Neural cell (in vitro differentiated cells): ENCODE measurements around the gene FREM2. TPM values are rescaled to one million over a fixed set of nuclear protein-coding genes. Genes with fewer than 3 reads are reported as not detected.

ENCODE experiments used
- H2AFZ ChIP-seq: fragments of 200-600, 300-800 bp; sonication (generic), shearing (Covaris generic); 2 replicates; pipeline ENCODE4 v1.6.0; 2014; ENCODE audit warnings: low read depth, mild to moderate bottlenecking, antibody characterized with exemption, low read length, moderate library complexity
- H3F3A ChIP-seq: fragments of 200-600 bp; shearing (Covaris generic); 2 replicates; pipeline ENCODE4 v1.6.1; 2016; ENCODE audit warnings: mild to moderate bottlenecking, moderate library complexity, mixed read lengths, antibody characterized with exemption, low read length; ENCODE audit not compliant: insufficient read depth, poor library complexity, severe bottlenecking
- H3K27ac ChIP-seq: fragments of 200-600, 300-800 bp; sonication (generic), shearing (Covaris generic); 2 replicates; pipeline ENCODE4 v1.5.1; 2014; ENCODE audit warnings: mild to moderate bottlenecking, low read length, moderate library complexity
- H3K27me3 ChIP-seq: fragments of 300-800, 200-600 bp; sonication (generic), shearing (Covaris generic); 2 replicates; pipeline ENCODE4 v1.6.0; 2014; ENCODE audit warnings: mild to moderate bottlenecking, low read depth, low read length, moderate library complexity; ENCODE audit not compliant: insufficient read depth
- H3K36me3 ChIP-seq: fragments of 300-800, 200-600 bp; sonication (generic), shearing (Covaris generic); 2 replicates; pipeline ENCODE4 v1.5.1; 2014; ENCODE audit warnings: mild to moderate bottlenecking, antibody characterized with exemption, low read length, moderate library complexity; ENCODE audit not compliant: insufficient read depth
- H3K4me2 ChIP-seq: fragments of 300-800, 200-600 bp; sonication (generic), shearing (Covaris generic); 2 replicates; pipeline ENCODE4 v1.6.0; 2014; ENCODE audit warnings: mild to moderate bottlenecking, low read length
- H3K4me3 ChIP-seq: fragments of 300-800, 200-600 bp; sonication (generic), shearing (Covaris generic); 2 replicates; pipeline ENCODE4 v1.5.1; 2014; ENCODE audit warnings: mild to moderate bottlenecking, low read length, moderate library complexity
- H3K79me2 ChIP-seq: fragments of 200-600 bp; shearing (Covaris generic); replicated peaks from 2 replicates; pipeline ENCODE4 v1.6.0; 2014; ENCODE audit warnings: mild to moderate bottlenecking, low read length, moderate library complexity; ENCODE audit not compliant: insufficient read depth
- H3K9ac ChIP-seq: fragments of 300-800, 200-600 bp; sonication (generic), shearing (Covaris generic); 2 replicates; pipeline ENCODE4 v1.6.1; 2016; ENCODE audit warnings: mild to moderate bottlenecking, low read length, mixed read lengths
- H3K9me2 ChIP-seq: fragments of 200-600 bp; shearing (Covaris generic); 2 replicates; pipeline ENCODE4 v1.6.1; 2016; ENCODE audit warnings: mild to moderate bottlenecking, low read length, mixed read lengths; ENCODE audit not compliant: insufficient read depth
- H3K9me3 ChIP-seq: fragments of 200-600, 300-800 bp; sonication (generic), shearing (Covaris generic); 2 replicates; pipeline ENCODE4 v1.6.1; 2016; ENCODE audit warnings: mild to moderate bottlenecking, mixed run types, low read length, moderate library complexity, mixed read lengths
- H4K20me1 ChIP-seq: fragments of 200-600 bp; shearing (Covaris generic); 2 replicates; pipeline ENCODE4 v1.6.1; 2016; ENCODE audit warnings: mild to moderate bottlenecking, mixed run types; ENCODE audit not compliant: insufficient read depth
- CTCF ChIP-seq: fragments of 450-650 bp; IDR thresholded peaks from 2 replicates; pipeline ENCODE4 v1.5.1; 2014; ENCODE audit warnings: antibody characterized with exemption, mild to moderate bottlenecking, moderate library complexity; ENCODE audit not compliant: poor library complexity, severe bottlenecking
- EP300 ChIP-seq: fragments of 450-650 bp; conservative IDR thresholded peaks from 2 replicates; pipeline ENCODE4 v1.6.1; 2014; ENCODE audit warnings: antibody characterized with exemption, mild to moderate bottlenecking, moderate library complexity; ENCODE audit not compliant: poor library complexity, severe bottlenecking
- EZH2 ChIP-seq: fragments of 200-600, 300-800 bp; shearing (Covaris generic), sonication (generic); IDR thresholded peaks from 2 replicates; pipeline ENCODE4 v1.6.1; 2014; ENCODE audit warnings: antibody characterized with exemption, low read length, borderline replicate concordance, mild to moderate bottlenecking; ENCODE audit not compliant: insufficient read depth, poor library complexity, severe bottlenecking
- MXI1 ChIP-seq: fragments of 450-650 bp; conservative IDR thresholded peaks from 2 replicates; pipeline ENCODE4 v1.6.1; 2014; ENCODE audit warnings: antibody characterized with exemption, mild to moderate bottlenecking; ENCODE audit not compliant: poor library complexity, severe bottlenecking
- POLR2AphosphoS5 ChIP-seq: IDR thresholded peaks from 2 replicates; pipeline ENCODE4 v1.6.1; 2012
- RAD21 ChIP-seq: fragments of 450-650 bp; conservative IDR thresholded peaks from 2 replicates; pipeline ENCODE4 v1.6.1; 2014; ENCODE audit warnings: antibody characterized with exemption, mild to moderate bottlenecking, moderate library complexity
- REST ChIP-seq: IDR thresholded peaks from 2 replicates; pipeline ENCODE4 v1.6.1; 2012; ENCODE audit warnings: borderline replicate concordance
- SMC3 ChIP-seq: fragments of 450-650 bp; conservative IDR thresholded peaks from 2 replicates; pipeline ENCODE4 v1.6.1; 2014; ENCODE audit warnings: antibody characterized with exemption, mild to moderate bottlenecking, moderate library complexity; ENCODE audit not compliant: poor library complexity
- TAF1 ChIP-seq: IDR thresholded peaks from 2 replicates; pipeline ENCODE4 v1.6.1; 2012; ENCODE audit warnings: low read depth
- polyA plus RNA-seq: library from polyadenylated mRNA; depleted of rRNA; stranded (reverse); fragments of >200 nt; gene quantifications from 2 replicates; pipeline ENCODE4 v1.2.3, GENCODE V29; 2014

The FREM2 gene
- polyA plus RNA-seq, 1 donor from 2014 or later, result 0.19 TPM

GRCh38 chr13:38697197-38697596, 10.3 kb downstream of the FREM2 start:
- H3K9me3 ChIP-seq, result no peaks in the 10 kb centered on the region
- H3K9me2 ChIP-seq, result no peaks in the 10 kb centered on the region
- no peaks in the 10 kb centered on the region for H3K36me3 ChIP-seq
- no peaks in the 10 kb centered on the region for H3K79me2 ChIP-seq
- no peak overlapping the region for H3K4me2 ChIP-seq
- no peaks in the 10 kb centered on the region for H3K27me3 ChIP-seq
- H3K27ac ChIP-seq, result no peak overlapping the region
- H3K4me3 ChIP-seq, result no peak overlapping the region
- no peaks in the 10 kb centered on the region for H3F3A ChIP-seq
- no peaks in the 10 kb centered on the region for H4K20me1 ChIP-seq
- H3K9ac ChIP-seq, result no peak overlapping the region
- H2AFZ ChIP-seq, result no peak overlapping the region
- no peak for TF ChIP-seq RAD21
- TF ChIP-seq CTCF, result no peak
- TF ChIP-seq EP300, result no peak
- no peak for TF ChIP-seq REST
- TF ChIP-seq SMC3, result no peak
- TF ChIP-seq TAF1, result no peak
- no peak for TF ChIP-seq POLR2AphosphoS5
- TF ChIP-seq EZH2, result no peak
- no peak for TF ChIP-seq MXI1

GRCh38 chr13:38697628-38698333, 10.9 kb downstream of the FREM2 start:
- H3K4me3 ChIP-seq, result no peak overlapping the region
- no peaks in the 10 kb centered on the region for H3K79me2 ChIP-seq
- no peaks in the 10 kb centered on the region for H3F3A ChIP-seq
- H3K9me3 ChIP-seq, result no peaks in the 10 kb centered on the region
- no peak overlapping the region for H3K9ac ChIP-seq
- no peak overlapping the region for H3K27ac ChIP-seq
- no peaks in the 10 kb centered on the region for H3K9me2 ChIP-seq
- no peaks in the 10 kb centered on the region for H4K20me1 ChIP-seq
- no peaks in the 10 kb centered on the region for H3K27me3 ChIP-seq
- no peak overlapping the region for H2AFZ ChIP-seq
- TF ChIP-seq POLR2AphosphoS5 (no peak), TAF1 (no peak), SMC3 (no peak), REST (no peak), RAD21 (no peak), EP300 (no peak), MXI1 (no peak), EZH2 (no peak), CTCF (no peak)
- H3K36me3 ChIP-seq, result no peaks in the 10 kb centered on the region
- H3K4me2 ChIP-seq, result no peak overlapping the region
